Mammary epithelial cell (primary cell): Measurements from ENCODE around the gene ASB8.

Experiments
- CTCF ChIP-seq, 2 donors: IDR thresholded peaks in 1 of 2; conservative IDR thresholded peaks in 1 of 2; 2 replicates each; pipeline ENCODE4 v1.5.1; 2011 to 2012; ENCODE audit warnings: inconsistent platforms in 2 of 2, low read length in 2 of 2, mild to moderate bottlenecking in 2 of 2, control low read depth in 1 of 2, low read depth in 1 of 2; ENCODE audit not compliant: insufficient read depth in 1 of 2; ENCODE audit errors: extremely low read depth in 1 of 2
- EZH2 ChIP-seq: IDR thresholded peaks from 2 replicates; pipeline ENCODE4 v1.6.1; 2012; ENCODE audit warnings: low read length, inconsistent platforms, borderline replicate concordance

GRCh38 chr12:48180424-48180823 is 23.1 kb upstream of the ASB8 start:
- TF ChIP-seq CTCF (conservative IDR thresholded peaks at IDR 0.05 in 1 of 2, IDR thresholded peaks at IDR 0.05 in 1 of 2; ENCODE audit: extremely low read depth in 1 of 2, insufficient read depth in 1 of 2, low read depth in 1 of 2, low read length in 2 of 2) (no peak), EZH2 (no peak)
